NCI-H460 (cell line): ENCODE data around the gene LENG9. TPM values are rescaled to one million over a fixed set of nuclear protein-coding genes. Genes with fewer than 3 reads are reported as not detected.
A peak's percentile ranks its signal among the peaks of the same experiment; 100 is the strongest.
"Not testable (repeated sequence)": the region's sequence is repeated elsewhere in the genome, so short reads cannot be mapped to it uniquely, and the experiment has no call there.

Source experiments
- DNase-seq: peaks from one replicate; pipeline ENCODE4 v3.0.0-alpha.2; 2016; ENCODE audit warnings: low read depth; ENCODE audit errors: extremely low read depth
- total RNA-seq: library from RNA; depleted of rRNA; stranded (reverse); fragments of >200 nt; shearing (Covaris generic); gene quantifications from 2 replicates; pipeline ENCODE4 v1.2.3, GENCODE V29; 2014

Gene LENG9
- total RNA-seq, 1 experiment from 2014 or later: 6.2 TPM

GRCh38 chr19:54460230-54461005, 3.2 kb downstream of the LENG9 start:
- DNase-seq: no peak

DNA sequence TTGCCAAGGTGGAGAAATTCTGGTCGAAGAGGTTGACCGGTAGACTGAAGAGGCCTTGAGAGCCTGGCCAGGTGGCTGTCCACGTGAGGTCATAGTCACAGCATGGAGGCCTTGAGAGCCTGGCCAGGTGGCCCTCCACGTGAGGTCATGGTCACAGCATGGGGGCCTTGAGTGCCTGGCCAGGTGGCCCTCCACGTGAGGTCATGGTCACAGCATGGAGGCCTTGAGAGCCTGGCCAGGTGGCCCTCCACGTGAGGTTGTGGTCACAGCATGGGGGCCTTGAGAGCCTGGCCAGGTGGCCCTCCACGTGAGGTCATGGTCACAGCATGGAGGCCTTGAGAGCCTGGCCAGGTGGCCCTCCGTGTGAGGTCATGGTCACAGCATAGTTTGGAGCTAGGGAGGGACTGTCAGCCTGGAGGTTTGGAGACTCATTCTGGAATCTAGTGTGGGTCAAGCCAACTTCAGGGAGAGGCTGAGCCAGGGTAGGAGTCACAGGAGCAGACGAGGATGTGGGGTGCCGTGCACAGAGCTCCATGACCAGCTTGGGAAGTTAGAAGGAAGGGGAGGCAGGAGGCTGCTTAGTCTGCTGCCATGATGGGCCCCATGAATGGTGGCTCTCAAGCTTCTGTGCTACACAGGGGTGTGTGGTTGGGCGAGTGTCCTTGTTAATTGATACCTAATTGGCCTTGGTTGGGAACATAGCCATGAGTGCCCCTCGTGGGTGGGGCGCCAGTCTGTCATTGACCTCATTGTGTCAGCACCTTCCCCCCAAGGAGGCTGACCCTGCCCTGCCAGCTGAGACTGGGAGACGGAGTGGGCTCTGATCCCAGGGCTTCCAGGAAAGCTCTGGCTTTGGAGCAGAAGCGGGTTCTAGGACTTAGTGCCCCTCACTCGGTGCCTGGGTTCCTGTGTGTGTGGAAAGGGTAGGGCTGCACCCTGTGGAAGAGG, 4.0 kb downstream of the LENG9 start:
- DNase-seq: no peak

- no peak for DNase-seq
Measured at GRCh38 chr19:54458648-54459281, 4.8 kb downstream of the LENG9 start.

DNA sequence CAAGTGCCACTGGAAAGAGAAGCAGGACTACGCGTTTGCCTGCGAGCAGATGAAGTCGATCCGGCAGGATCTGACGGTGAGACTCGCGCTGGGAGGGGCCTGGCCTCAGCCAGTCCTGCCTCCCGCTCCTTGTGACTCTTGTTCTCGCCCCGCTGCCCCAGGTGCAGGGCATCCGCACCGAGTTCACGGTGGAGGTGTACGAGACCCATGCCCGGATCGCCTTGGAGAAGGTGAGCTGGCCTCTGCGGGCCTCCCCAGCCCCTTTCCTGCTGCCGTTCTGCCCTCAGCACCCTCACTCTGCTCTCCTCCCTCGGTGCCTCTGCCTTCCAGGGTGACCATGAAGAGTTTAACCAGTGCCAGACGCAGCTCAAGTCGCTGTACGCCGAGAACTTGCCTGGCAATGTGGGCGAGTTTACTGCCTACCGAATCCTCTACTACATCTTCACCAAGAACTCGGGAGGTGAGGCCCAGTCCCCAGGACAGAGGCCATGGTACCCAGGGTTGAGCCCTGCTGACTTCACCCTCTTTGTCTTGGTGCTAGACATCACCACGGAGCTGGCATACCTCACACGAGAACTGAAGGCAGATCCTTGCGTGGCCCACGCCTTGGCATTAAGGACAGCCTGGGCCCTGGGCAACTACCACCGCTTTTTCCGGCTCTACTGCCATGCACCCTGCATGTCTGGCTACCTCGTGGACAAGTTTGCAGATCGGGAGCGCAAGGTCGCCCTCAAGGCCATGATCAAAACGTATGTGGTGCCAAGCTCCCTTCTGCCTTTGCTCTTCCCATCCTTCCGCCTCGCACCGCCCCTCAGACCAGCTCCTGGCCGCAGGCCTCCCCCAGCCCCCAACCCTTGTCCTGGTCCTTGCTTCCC, 5.6 kb downstream of the LENG9 start:
- no peak for DNase-seq

DNA sequence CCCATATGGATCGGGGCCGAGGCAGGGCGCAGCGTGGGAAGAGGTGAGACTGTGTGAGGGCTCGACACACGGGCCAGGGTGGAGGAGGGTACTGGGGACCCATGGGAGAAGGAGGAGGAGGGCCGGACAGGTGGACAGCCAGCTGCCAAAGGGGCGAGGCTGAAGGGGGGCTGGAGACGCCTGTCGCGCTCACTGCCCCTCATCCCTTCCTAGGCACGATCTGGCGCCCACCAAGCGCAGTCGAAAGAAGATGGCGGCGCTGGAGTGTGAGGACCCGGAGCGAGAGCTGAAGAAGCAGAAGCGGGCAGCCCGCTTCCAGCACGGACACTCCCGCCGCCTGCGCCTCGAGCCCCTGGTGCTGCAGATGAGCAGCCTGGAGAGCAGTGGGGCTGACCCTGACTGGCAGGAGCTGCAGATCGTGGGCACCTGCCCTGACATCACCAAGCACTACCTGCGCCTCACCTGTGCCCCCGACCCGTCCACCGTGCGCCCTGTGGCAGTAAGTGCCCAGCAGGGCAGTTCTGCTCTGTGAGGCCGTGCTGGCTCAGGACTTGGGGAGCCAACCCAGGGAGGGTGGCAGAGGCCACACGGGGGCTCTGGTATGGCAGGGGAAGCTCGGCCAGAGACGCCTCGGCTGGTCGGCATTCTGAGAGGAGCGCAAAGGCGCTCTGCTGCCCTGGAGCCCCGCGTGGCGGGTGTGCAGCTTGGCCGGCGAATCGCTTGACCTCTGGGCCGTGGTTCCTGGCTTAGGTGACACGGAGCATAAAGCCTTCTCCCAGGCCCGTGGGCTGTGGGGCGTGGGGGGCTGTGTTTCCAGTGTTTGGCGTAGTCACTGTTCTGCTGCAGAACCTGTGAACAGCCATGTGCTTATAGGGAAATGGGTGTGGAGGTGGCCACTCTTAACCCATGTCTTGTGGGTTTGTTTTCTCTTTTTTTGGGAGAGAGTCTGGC, 6.9 kb downstream of the LENG9 start:
- no peak for DNase-seq

DNA sequence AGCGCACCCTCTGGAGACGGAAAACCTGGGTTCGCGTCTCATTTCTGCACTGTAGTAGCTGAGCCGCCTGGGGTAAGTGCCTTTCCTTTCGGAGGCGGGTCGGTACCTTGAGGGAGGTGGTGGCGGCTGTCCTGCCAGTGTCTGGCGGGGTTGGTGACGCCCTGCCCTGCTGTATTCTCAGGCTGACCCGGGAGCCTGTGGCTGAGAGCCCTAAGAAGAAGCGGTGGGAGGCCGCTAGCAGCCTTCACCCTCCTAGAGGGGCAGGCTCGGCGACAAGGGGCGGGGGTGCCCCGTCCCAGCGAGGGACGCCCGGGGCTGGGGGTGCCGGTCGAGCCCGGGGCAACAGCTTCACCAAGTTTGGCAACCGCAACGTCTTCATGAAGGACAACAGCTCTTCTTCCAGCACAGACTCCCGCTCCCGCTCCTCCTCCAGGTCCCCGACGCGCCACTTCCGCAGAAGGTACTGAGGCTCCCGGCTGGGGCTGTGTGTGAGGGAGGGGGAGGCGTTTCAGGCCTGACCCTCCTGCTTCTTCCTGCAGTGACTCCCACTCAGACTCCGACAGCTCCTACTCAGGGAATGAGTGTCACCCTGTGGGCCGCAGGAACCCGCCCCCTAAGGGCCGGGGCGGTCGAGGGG, 7.7 kb downstream of the LENG9 start:
- no peak for DNase-seq

DNA sequence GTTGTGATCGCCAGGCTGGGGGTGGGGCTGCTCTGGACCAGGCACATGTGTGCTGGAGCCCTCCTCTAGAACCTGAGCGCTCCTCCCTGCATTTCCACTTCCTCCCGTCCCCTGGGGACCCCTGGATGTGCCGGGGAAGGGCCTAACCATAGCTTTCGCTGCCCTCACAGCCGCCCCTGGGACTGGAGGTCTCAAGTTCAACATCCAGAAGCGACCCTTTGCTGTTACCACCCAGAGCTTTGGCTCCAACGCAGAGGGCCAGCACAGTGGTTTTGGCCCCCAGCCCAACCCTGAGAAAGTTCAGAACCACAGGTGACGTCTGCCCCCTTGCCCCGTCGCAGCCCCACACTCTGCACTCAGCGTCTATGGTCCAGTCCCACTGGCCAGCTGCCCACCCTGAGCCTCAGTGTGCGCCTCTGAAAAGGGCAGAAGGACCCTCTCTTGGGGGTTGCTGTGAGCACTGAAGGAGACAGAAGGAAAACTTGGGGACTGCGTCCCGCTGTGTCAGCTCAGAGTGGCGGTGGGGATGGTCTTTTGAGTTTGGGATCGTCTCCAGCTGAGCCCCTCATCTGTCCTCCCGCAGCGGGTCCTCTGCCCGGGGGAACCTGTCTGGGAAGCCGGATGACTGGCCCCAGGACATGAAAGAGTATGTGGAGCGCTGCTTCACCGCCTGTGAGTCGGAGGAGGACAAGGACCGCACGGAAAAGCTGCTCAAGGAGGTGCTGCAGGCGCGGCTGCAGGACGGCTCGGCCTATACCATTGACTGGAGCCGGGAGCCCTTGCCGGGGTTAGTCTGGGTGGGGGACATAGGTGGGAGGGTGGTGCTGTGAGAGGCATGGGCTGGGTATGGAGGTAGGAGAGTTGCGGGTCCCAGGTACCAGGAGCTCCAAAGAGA, 8.6 kb downstream of the LENG9 start:
- DNase-seq: no peak

DNA sequence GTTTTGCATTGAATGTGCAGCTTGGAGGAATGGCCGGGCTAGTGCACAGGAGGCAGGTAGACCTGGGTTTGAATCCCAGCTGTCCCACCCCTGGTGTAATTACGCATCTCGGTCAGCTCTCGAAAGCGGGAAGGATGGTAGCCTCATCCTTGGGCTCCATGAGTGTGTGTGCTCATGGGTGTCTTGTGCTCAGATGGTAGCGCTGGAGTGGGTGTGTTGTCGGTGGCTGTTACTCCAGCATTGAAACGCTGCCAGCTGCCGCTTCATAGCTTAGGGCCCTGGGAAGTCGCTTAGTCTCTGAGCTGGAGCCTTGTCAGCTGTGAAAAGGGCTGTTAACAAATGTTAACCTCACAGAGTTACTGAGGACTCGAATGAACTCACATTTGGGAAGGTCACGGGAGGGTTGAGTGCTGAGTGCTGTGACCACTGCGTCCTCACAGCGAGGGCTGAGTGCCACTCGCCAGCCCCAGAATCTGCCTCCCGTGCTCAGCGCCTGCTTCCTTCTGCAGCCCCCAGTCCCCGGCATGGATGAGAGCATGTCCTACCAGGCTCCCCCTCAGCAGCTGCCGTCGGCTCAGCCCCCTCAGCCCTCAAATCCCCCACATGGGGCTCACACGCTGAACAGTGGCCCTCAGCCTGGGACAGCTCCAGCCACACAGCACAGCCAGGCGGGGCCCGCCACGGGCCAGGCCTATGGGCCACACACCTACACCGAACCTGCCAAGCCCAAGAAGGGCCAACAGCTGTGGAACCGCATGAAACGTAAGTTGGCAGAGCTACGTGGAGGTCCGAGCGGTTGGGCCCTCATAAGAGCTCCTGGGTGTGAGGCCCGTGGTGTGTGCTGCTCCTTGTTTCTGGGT, 9.4 kb downstream of the LENG9 start:
- no peak for DNase-seq

DNA sequence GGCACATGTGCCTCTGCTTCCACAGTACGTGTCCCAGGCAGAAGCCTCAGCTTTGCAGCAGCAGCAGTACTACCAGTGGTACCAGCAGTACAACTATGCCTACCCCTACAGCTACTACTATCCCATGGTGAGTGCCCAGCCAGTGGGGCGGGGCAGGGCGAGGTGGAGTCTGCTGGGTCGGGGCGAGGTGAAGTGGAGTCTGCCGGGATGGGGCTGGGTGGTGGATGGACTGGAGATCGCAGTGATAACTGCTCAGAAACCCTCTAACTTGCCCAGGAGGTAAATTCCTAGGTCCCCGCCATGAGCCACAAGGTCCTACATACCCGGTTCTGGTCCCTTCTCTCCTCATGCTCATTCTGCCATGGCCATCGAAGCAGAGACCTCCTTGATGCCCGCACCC, 11.0 kb downstream of the LENG9 start:
- DNase-seq: no peak

- no peak for DNase-seq
Measured at GRCh38 chr19:54451997-54452396, 11.6 kb downstream of the LENG9 start.

GRCh38 chr19:54451331-54451871, 12.2 kb downstream of the LENG9 start:
- DNase-seq: no peak

DNA sequence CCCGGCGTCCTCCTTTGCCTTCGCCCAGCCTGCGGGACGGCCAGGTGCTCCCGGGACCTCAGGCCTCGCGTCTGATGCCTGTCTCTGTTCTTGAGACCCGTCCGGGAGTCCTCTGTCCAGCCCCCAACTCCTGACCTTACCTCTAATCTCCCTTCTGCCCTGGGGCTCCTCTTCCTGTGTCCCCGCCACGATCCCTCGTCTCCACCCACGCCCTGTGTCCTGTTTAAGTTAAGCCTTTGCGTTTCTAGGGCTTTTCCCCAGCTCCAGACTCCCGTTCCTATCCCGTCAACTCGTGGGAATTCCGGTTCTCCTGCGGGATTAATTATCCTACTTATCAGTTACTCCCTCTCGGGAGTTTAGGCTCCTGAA, 13.9 kb downstream of the LENG9 start:
- no peak for DNase-seq

DNA sequence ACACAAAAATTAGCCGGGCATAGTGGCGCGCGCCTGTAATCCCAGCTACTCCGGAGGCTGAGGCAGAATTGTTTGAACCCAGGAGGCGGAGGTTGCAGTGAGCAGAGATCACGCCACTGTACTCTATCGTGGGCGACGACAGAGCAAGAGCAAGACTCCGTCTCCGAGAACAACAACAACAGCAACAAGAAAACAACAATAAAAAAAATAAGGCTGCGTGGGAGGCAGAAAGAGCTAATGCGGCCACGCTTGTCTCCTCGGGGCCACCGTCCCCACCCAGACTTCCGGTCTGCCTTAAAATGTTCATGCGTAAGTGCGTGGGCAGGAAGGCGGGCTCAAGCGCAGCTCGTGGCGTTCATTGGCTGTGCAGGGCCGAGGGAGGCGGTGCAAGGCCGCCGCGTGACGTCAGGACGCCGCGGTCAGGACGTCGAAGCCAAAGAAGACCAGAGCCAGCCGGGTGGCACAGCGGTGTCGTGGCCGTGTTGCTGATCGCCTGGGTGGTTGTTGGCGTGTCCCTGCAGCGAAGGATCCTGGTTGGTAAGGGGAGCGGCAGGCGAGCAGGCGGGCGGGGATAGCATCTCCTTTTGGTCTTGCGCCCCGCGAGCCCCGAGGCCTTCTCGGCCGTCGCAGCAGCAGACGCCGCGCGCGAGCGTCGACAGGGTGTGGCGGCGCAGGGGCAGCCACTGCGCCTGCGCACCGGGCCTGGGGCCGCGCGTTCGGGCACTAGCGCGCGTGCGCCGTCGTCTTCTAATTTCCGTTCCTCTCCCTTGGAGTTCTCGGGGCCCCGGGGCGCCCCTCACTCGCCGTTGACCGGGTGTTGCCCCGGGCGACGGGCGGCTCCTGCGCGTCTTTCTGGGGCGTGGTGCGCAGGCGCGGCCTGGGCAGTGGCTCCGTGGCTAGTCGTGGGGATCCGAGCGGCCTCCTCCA, 14.5 kb downstream of the LENG9 start, which contains the start of gene LENG8:
Gene LENG8, plus strand, starts transcription at position 426 of the 927 bp plus-strand sequence. CDS start 2,146 bp downstream, outside the sequence.
- peak; percentile 93 for DNase-seq

DNA sequence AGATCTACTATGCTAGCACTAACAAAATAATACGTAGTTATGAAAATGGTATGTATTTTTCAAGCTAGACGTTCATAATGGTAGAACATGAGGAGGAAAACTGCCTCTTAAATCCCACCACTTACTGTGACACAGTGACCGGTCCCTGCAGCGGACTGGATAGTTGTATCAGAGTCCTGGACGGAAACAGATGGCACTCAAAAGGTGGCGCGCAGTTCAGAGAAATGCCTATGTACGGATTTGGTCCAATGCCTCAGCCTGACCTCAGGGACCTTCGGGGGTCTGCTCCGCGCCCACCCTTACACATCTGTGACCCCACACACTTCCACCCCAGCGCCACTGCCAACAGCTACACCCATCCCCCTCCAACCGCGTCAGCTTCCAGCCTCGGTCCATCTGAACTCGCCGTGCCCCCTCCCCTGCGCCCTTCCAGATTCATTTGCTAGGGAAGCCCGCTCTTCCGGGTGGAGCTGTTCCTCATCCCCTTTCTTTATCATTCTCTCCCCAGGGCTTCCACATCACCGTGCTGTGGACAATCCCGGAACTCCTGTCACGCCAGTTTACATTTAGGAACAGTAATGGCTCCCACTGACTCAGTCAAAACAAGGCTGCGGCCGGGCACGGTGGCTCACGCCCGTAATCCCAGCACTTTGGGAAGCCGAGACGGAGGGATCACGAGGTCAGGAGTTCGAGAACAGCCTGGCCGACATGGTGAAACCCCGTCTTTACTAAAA, 15.4 kb downstream of the LENG9 start:
- DNase-seq: no peak

DNA sequence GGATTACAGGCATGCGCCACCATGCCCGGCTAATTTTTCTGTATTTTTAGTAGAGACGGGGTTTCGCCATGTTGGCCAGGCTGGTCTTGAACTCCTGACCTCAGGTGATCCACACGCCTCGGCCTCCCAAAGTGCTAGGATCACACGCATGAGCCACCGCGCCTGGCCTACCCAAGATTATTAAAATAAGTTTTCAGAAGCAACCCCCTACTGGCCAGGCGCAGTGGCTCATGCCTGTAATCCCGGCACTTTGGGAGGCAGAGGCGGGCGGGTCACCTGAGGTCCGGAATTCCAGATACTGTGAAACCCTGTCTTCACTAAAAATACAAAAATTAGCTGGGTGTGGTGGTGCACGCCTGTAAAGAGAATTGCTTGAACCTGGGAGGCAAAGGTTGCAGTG, 17.2 kb downstream of the LENG9 start:
- not testable (repeated sequence) for DNase-seq
